GM12878 (cell line): Measurements from ENCODE around the gene CAPNS1. TPM values are rescaled to one million over a fixed set of nuclear protein-coding genes. Genes with fewer than 3 reads are reported as not detected.

Source experiments
- ATAC-seq: fragments of 200-7000 bp; cut with Tn5 transposase; 3 replicates; pipeline ENCODE4 v1.9.1; 2020; ENCODE audit warnings: mild to moderate bottlenecking, moderate library complexity
- BruUV-seq: library from RNA; stranded (reverse); fragments of 400-500 nt; replicated peaks from 2 replicates; lab custom pipeline; 2021; lab: Mats Ljungman, UMichigan
- CTCF ChIA-PET: fragments of 300-600 bp; sonication (Branson Sonifier 250); formaldehyde crosslinking; extraction: SDS; loops from one replicate; lab custom pipeline; 2021; ENCODE audit warnings: inconsistent platforms; lab: Yijun Ruan, JAX
- POLR2A ChIA-PET: fragments of 350-600 bp; formaldehyde crosslinking; extraction: SDS; loops from one replicate; lab custom pipeline; 2021; ENCODE audit warnings: inconsistent platforms; lab: Charles Lee
- RAD21 ChIA-PET: fragments of 300-600 bp; sonication (Branson Sonifier 250); formaldehyde crosslinking; loops from one replicate; lab custom pipeline; 2023; ENCODE audit warnings: antibody characterized with exemption; ENCODE audit not compliant: unreplicated experiment; lab: Charles Lee
- SMC1A ChIA-PET: fragments of 300-600 bp; sonication (Branson Sonifier 250); formaldehyde crosslinking; loops from one replicate; lab custom pipeline; 2023; ENCODE audit not compliant: unreplicated experiment, uncharacterized antibody; lab: Charles Lee
- DNase-seq: peaks from one replicate; pipeline ENCODE4 v3.0.0-alpha.2; 2011; ENCODE audit warnings: low read depth, low spot score
- FAIRE-seq: peaks from 3 replicates; lab custom pipeline; 2011; peaks lifted over from hg19 to GRCh38; lab: Jason Lieb, UNC
- H2AFZ ChIP-seq: 2 replicates; pipeline ENCODE4 v1.6.0; 2011; ENCODE audit warnings: low read depth, low read length, control low read depth; ENCODE audit not compliant: control insufficient read depth
- H3K27ac ChIP-seq: 2 replicates; pipeline ENCODE4 v1.5.1; 2011; ENCODE audit warnings: control low read depth; ENCODE audit not compliant: control insufficient read depth, insufficient read depth
- H3K27me3 ChIP-seq, 2 experiments: replicated peaks in 1 of 2; 2 replicates each; pipeline versions ENCODE4 v1.6.0 to v1.6.1; 2011; ENCODE audit warnings: low read length in 1 of 2; ENCODE audit not compliant: control insufficient read depth in 2 of 2, insufficient read depth in 2 of 2
- H3K36me3 ChIP-seq, 2 experiments: 2 replicates each; pipeline ENCODE4 v1.5.1; 2011; ENCODE audit warnings: low read length in 1 of 2; ENCODE audit not compliant: control insufficient read depth in 2 of 2, insufficient read depth in 2 of 2
- H3K4me1 ChIP-seq: 2 replicates; pipeline ENCODE4 v1.6.1; 2011; ENCODE audit warnings: mild to moderate bottlenecking, low read length, moderate library complexity, mixed read lengths; ENCODE audit not compliant: control insufficient read depth, insufficient read depth
- H3K4me2 ChIP-seq: 2 replicates; pipeline ENCODE4 v1.6.0; 2011; ENCODE audit warnings: control low read depth; ENCODE audit not compliant: control insufficient read depth, insufficient read depth
- H3K4me3 ChIP-seq: fragments of 200-600 bp; sonication (generic); 2 replicates; pipeline ENCODE4 v1.5.1; 2016
- H3K79me2 ChIP-seq: 2 replicates; pipeline ENCODE4 v1.6.0; 2011; ENCODE audit warnings: low read length; ENCODE audit not compliant: control insufficient read depth, insufficient read depth
- H3K9ac ChIP-seq: 2 replicates; pipeline ENCODE4 v1.8.0; 2011; ENCODE audit warnings: low read length, control low read depth, mixed read lengths; ENCODE audit not compliant: control insufficient read depth, insufficient read depth
- H3K9me3 ChIP-seq: replicated peaks from 3 replicates; pipeline ENCODE4 v1.5.1; 2011; ENCODE audit warnings: mild to moderate bottlenecking, low read length; ENCODE audit not compliant: control insufficient read depth, insufficient read depth
- H4K20me1 ChIP-seq: 2 replicates; pipeline ENCODE4 v1.6.0; 2011; ENCODE audit not compliant: control insufficient read depth, insufficient read depth
- GABPA ChIP-seq: IDR thresholded peaks from 2 replicates; pipeline ENCODE4 v1.6.1; 2014; ENCODE audit warnings: antibody characterized with exemption, low read depth, mild to moderate bottlenecking, inconsistent platforms
- KLF5 ChIP-seq: fragments of 450-650 bp; IDR thresholded peaks from 2 replicates; pipeline ENCODE4 v1.6.1; 2014; ENCODE audit warnings: mild to moderate bottlenecking; ENCODE audit not compliant: partially characterized antibody
- PML ChIP-seq: IDR thresholded peaks from 2 replicates; pipeline ENCODE4 v1.6.1; 2012; ENCODE audit warnings: low read length, inconsistent platforms
- RB1 ChIP-seq: fragments of 450-650 bp; formaldehyde crosslinking; IDR thresholded peaks from 2 replicates; pipeline ENCODE4 v1.6.1; 2017; ENCODE audit warnings: mild to moderate bottlenecking, borderline replicate concordance
- RELB ChIP-seq: fragments of 450-650 bp; IDR thresholded peaks from 2 replicates; pipeline ENCODE4 v1.6.1; 2017; ENCODE audit warnings: low read depth, mild to moderate bottlenecking, moderate library complexity
- SMAD1 ChIP-seq: fragments of 450-650 bp; IDR thresholded peaks from 2 replicates; pipeline ENCODE4 v1.6.1; 2018; ENCODE audit warnings: mild to moderate bottlenecking, low read depth; ENCODE audit not compliant: partially characterized antibody
- SP1 ChIP-seq: IDR thresholded peaks from one replicate; pipeline ENCODE4 v1.6.1; 2011; ENCODE audit warnings: low read depth, low read length
- TCF7 ChIP-seq: IDR thresholded peaks from 2 replicates; pipeline ENCODE4 v1.6.1; 2014; ENCODE audit warnings: antibody characterized with exemption, borderline replicate concordance
- WGBS: methylation state at CpG from one replicate; pipeline ENCODE4 v1.1.6; 2016; ENCODE audit warnings: low lambda C conversion rate; ENCODE audit not compliant: insufficient replicate concordance, insufficient coverage; ENCODE audit errors: missing lambda C conversion rate; 5-methylcytosine and 5-hydroxymethylcytosine counted together
- in situ Hi-C: fragments of 300-500 bp; cut with MboI; formaldehyde crosslinking; loops from 9 replicates; pipeline ENCODE4 v1.14.3; 2018; ENCODE audit warnings: mixed read lengths
- intact Hi-C: fragments of 100-400 bp; cut with micrococcal nuclease; formaldehyde crosslinking; loops from one replicate; pipeline ENCODE4 v1.14.2; 2022; ENCODE audit not compliant: unreplicated experiment
- polyA plus RNA-seq, 11 experiments: library from polyadenylated mRNA; depleted of rRNA in 4 of 11; unstranded in 6 of 11; stranded (reverse) in 5 of 11; fragments of >200 nt; fragmentation: Nextera tagmentation in 4 of 11; fragmentation: Illumina TruSeq in 1 of 11; extraction: Ambion mirVana in 4 of 11; extraction: Trizol in 1 of 11; gene quantifications; 1 replicate in 1 of 11; 2 replicates in 10 of 11; pipeline versions ENCODE4 v1.2.1 to v1.2.3, GENCODE V29; 2011 to 2016; ENCODE audit warnings: inconsistent platforms in 2 of 11, missing spikeins in 2 of 11, low read depth in 1 of 11
- total RNA-seq, 4 experiments: library from RNA; depleted of rRNA in 3 of 4; stranded (reverse); fragments of >200 nt in 3 of 4; fragmentation: Illumina TruSeq in 1 of 4; extraction: Trizol in 1 of 4; gene quantifications; 2 replicates each; pipeline versions ENCODE4 v1.2.1 to v1.2.3, GENCODE V29; 2013 to 2021
- TF ChIP-seq, protein P1 (sequence below): IDR thresholded peaks from 2 replicates; pipeline ENCODE4 v1.6.1; 2012; ENCODE audit warnings: mild to moderate bottlenecking, low read depth, low read length
- TF ChIP-seq, protein P2 (sequence below): fragments of 450-650 bp; formaldehyde crosslinking; IDR thresholded peaks from 2 replicates; pipeline ENCODE4 v1.4.0; 2022; ENCODE audit warnings: mild to moderate bottlenecking, moderate library complexity

The CAPNS1 gene
- total and polyA plus RNA-seq, 10 of the 15 experiments (the other 5 are each of a cell fraction or from before 2014, with no cell fraction given): 96.9 to 562 (median 245) TPM

DNA sequence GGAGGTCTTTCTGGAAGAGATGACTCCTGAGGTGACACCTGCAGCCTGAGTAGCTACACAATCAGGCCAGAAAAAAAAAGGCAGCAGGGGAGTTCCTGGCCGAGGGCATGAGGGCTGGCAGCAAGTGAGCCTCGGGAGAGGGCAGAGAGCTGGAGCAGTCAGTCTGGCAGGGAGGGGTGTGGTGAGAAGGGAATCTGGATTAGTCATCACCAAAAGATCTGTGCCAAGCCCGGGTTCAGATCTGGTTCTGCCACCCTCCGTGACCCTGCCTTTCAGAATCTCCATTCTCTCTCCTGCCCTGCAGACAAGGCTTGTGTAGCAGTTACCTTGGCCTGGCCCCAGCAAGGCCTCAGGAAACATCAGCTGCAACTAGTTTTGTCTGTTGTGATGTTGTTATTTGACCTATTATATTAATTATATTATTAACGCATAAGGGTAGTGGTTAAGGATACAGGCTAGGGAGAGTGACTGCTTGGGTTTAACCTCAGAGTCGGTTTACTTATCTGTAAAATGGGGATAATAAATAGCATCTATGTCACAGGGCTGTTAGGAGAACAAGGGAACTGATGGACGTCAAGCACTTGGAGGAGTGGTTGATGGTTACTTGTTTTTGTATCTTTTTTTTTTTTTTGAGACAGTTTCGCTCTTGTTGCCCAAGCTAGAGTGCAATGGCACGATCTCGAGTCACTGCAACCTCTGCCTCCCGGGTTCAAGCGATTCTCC is 2.7 kb upstream of the CAPNS1 start (continued):
- no peak for TF ChIP-seq RELB
- TF ChIP-seq, protein P1, sequence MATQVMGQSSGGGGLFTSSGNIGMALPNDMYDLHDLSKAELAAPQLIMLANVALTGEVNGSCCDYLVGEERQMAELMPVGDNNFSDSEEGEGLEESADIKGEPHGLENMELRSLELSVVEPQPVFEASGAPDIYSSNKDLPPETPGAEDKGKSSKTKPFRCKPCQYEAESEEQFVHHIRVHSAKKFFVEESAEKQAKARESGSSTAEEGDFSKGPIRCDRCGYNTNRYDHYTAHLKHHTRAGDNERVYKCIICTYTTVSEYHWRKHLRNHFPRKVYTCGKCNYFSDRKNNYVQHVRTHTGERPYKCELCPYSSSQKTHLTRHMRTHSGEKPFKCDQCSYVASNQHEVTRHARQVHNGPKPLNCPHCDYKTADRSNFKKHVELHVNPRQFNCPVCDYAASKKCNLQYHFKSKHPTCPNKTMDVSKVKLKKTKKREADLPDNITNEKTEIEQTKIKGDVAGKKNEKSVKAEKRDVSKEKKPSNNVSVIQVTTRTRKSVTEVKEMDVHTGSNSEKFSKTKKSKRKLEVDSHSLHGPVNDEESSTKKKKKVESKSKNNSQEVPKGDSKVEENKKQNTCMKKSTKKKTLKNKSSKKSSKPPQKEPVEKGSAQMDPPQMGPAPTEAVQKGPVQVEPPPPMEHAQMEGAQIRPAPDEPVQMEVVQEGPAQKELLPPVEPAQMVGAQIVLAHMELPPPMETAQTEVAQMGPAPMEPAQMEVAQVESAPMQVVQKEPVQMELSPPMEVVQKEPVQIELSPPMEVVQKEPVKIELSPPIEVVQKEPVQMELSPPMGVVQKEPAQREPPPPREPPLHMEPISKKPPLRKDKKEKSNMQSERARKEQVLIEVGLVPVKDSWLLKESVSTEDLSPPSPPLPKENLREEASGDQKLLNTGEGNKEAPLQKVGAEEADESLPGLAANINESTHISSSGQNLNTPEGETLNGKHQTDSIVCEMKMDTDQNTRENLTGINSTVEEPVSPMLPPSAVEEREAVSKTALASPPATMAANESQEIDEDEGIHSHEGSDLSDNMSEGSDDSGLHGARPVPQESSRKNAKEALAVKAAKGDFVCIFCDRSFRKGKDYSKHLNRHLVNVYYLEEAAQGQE: no peak
- TF ChIP-seq SP1: no peak
- no peak for TF ChIP-seq SMAD1

DNA sequence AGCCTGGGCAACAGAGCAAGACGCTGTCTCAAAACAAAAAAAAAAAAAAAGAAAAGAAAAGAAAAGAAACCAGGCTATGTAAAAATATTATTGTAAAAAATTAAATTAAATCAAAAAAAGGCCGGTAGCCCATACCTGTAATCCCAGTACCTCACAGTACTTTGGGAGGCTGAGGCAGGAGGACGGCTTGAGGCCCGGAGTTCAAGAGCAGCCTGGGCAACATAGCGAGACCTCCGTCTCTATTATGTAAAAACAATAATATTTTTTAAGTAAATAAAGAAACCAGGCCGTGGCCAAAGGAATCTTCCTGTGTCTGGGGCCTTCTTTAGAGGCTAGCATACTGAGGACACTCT is 770 bp upstream of the CAPNS1 start:
- CTCF ChIA-PET: interaction anchor here (0.6 to 6.3 kb wide), 2 partner anchors 11 to 30 kb away, joined by 3 to 37 read pairs; no protein-coding TSS in a partner anchor
- no peaks in the 10 kb centered on the region for H3K27me3 ChIP-seq
- H3K4me3 ChIP-seq: peak overlapping the region; percentile 80
- H3K27ac ChIP-seq: peak overlapping the region; percentile 98
- RAD21 ChIA-PET: interaction anchor here (1.0 to 2.0 kb wide), 2 partner anchors 11 kb away, joined by 8 to 9 read pairs; no protein-coding TSS in a partner anchor
- H3K4me2 ChIP-seq: peak overlapping the region; percentile 83
- peaks cover 16% of the 10 kb centered on the region for H3K79me2 ChIP-seq
- H3K36me3 ChIP-seq: peaks cover 4% of the 10 kb centered on the region in 2 experiments; a peak in 3 of 4 replicates
- SMC1A ChIA-PET: interaction anchor here (2.0 kb wide), 1 partner anchor 11 kb away, joined by 5 read pairs; no protein-coding TSS in a partner anchor
- H3K4me1 ChIP-seq: peaks cover 10% of the 10 kb centered on the region; the same call in 1 of the 2 replicates
- BruUV-seq: no TSS peak
- 29% methylated on average over 6 of the region's 7 CpGs for WGBS
- ATAC-seq (no peak), DNase-seq (no peak), FAIRE-seq (no peak)
- H3K9ac ChIP-seq: peak overlapping the region; percentile 97; the same call in 1 of the 2 replicates
- in situ Hi-C loops: loop anchor here (10.0 kb wide), 1 partner anchor 1456 kb away; the partner anchor contains the start of genes ZNF540 and ZNF571
- POLR2A ChIA-PET: interaction anchor here (0.5 to 2.0 kb wide), 4 partner anchors 10 to 428 kb away, joined by 3 to 12 read pairs (median 4); no protein-coding TSS in a partner anchor
- peak overlapping the region; percentile 70 for H2AFZ ChIP-seq
- intact Hi-C loops: no loop called here
- H3K9me3 ChIP-seq: no peaks in the 10 kb centered on the region
- H4K20me1 ChIP-seq: peaks cover 6% of the 10 kb centered on the region
- TF ChIP-seq GABPA: no peak
- no peak for TF ChIP-seq RB1
- no peak for TF ChIP-seq PML
- TF ChIP-seq, protein P2, sequence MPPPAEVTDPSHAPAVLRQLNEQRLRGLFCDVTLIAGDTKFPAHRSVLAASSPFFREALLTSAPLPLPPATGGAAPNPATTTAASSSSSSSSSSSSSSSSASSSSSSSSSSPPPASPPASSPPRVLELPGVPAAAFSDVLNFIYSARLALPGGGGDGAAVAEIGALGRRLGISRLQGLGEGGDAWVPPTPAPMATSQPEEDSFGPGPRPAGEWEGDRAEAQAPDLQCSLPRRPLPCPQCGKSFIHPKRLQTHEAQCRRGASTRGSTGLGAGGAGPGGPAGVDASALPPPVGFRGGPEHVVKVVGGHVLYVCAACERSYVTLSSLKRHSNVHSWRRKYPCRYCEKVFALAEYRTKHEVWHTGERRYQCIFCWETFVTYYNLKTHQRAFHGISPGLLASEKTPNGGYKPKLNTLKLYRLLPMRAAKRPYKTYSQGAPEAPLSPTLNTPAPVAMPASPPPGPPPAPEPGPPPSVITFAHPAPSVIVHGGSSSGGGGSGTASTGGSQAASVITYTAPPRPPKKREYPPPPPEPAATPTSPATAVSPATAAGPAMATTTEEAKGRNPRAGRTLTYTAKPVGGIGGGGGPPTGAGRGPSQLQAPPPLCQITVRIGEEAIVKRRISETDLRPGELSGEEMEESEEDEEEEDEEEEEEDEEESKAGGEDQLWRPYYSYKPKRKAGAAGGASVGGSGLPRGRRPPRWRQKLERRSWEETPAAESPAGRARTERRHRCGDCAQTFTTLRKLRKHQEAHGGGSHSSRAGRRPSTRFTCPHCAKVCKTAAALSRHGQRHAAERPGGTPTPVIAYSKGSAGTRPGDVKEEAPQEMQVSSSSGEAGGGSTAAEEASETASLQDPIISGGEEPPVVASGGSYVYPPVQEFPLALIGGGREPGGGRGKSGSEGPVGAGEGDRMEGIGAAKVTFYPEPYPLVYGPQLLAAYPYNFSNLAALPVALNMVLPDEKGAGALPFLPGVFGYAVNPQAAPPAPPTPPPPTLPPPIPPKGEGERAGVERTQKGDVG (CRISPR knock-in tag): no peak
- TF ChIP-seq TCF7: no peak
- no peak for TF ChIP-seq KLF5
